K562 (cell line): ENCODE results near the gene TFB2M.

Source experiments
- BCL6 ChIP-seq: fragments of 250-450 bp; sonication (Bioruptor Pico); IDR thresholded peaks from 2 replicates; pipeline ENCODE4 v1.4.0; 2020
- CHD2 ChIP-seq: IDR thresholded peaks from 2 replicates; pipeline ENCODE4 v1.6.1; 2011; ENCODE audit warnings: low read depth, low read length
- RNF2 ChIP-seq: sonication (generic); IDR thresholded peaks from 2 replicates; pipeline ENCODE4 v1.6.1; 2016

- no peak for TF ChIP-seq BCL6 (CRISPR knock-in tag)
- TF ChIP-seq RNF2 = no peak
- no peak for TF ChIP-seq CHD2
These were observed 31.3 kb upstream of the TFB2M start for GRCh38 chr1:246597340-246597739.
